Measurements from ENCODE around the gene CRBN. TPM values are rescaled to one million over a fixed set of nuclear protein-coding genes. Genes with fewer than 3 reads are reported as not detected.

Gene CRBN
- total and polyA plus RNA-seq, 9 of the 15 experiments (the other 6 are each of a cell fraction or from before 2014, with no cell fraction given), result 40.8 to 331 (median 57.4) TPM

DNA sequence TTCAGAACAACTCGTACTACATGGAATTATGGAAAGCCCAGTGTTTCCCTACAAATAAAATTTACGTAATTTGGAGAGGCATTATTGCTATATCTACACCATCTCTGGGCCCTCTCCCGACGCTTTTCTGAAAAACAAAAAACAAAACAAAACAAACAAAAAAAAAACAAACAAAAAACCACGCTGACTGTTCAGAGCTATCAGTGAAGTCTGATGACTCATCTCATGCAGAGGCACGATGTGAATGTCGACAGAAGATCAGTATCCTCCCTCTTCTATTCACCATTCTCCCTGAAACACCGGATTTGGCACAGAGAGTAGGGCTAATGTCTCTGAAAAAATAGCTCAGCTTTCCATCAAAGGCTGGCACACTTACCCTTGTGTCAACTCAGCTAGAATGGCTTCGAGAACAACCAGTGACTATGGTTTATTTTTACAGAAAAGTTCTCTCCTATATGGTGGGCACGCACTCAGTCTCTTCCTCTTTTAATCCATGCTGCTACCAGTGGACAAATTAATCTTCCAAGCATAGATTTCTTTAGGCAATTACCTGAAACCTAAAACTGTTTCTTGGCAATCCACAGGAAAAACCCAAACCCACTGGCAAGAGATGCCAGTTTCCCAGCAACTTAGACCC lies 1.5 kb downstream of the CRBN start (continued):
- TF ChIP-seq SMARCB1 (IDR thresholded peaks at IDR 0.05; ENCODE audit: insufficient read length, low read depth), result no peak
- no peak for TF ChIP-seq TAF15 (IDR thresholded peaks at IDR 0.05; ENCODE audit: low read depth, low read length)
- TF ChIP-seq SMARCE1 (IDR thresholded peaks at IDR 0.05), result peak; percentile 67
- TF ChIP-seq, protein P1, sequence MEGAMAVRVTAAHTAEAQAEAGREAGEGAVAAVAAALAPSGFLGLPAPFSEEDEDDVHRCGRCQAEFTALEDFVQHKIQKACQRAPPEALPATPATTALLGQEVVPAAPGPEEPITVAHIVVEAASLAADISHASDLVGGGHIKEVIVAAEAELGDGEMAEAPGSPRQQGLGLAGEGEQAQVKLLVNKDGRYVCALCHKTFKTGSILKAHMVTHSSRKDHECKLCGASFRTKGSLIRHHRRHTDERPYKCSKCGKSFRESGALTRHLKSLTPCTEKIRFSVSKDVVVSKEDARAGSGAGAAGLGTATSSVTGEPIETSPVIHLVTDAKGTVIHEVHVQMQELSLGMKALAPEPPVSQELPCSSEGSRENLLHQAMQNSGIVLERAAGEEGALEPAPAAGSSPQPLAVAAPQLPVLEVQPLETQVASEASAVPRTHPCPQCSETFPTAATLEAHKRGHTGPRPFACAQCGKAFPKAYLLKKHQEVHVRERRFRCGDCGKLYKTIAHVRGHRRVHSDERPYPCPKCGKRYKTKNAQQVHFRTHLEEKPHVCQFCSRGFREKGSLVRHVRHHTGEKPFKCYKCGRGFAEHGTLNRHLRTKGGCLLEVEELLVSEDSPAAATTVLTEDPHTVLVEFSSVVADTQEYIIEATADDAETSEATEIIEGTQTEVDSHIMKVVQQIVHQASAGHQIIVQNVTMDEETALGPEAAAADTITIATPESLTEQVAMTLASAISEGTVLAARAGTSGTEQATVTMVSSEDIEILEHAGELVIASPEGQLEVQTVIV (CRISPR knock-in tag; IDR thresholded peaks at IDR 0.05; ENCODE audit: borderline replicate concordance), result no peak
- TF ChIP-seq ZNF717 (CRISPR knock-in tag; IDR thresholded peaks at IDR 0.05), result no peak
- no peak for TF ChIP-seq HIVEP1 (CRISPR knock-in tag; IDR thresholded peaks at IDR 0.05)
- no peak for TF ChIP-seq SMAD2 (IDR thresholded peaks at IDR 0.05; ENCODE audit: low read depth, low read length)
- TF ChIP-seq FOS (IDR thresholded peaks at IDR 0.05; ENCODE audit: extremely low read depth, insufficient read length), result peak; percentile 52
- peak; percentile 25; the same call in 1 of the 2 replicates for TF ChIP-seq EHMT2 (IDR thresholded peaks at IDR 0.05)
- TF ChIP-seq FOSL1 (tag; conservative IDR thresholded peaks at IDR 0.05), result peak; percentile 95
- TF ChIP-seq ZZZ3 (IDR thresholded peaks at IDR 0.05), result no peak
- TF ChIP-seq SMARCC2 (IDR thresholded peaks at IDR 0.05; ENCODE audit: low read depth), result no peak
- no peak for TF ChIP-seq NCOR1 (IDR thresholded peaks at IDR 0.05)
- no peak for TF ChIP-seq NR4A1 (CRISPR knock-in tag; IDR thresholded peaks at IDR 0.05)
- TF ChIP-seq NR4A1 (tag; IDR thresholded peaks at IDR 0.05), result no peak
- TF ChIP-seq, protein P2, sequence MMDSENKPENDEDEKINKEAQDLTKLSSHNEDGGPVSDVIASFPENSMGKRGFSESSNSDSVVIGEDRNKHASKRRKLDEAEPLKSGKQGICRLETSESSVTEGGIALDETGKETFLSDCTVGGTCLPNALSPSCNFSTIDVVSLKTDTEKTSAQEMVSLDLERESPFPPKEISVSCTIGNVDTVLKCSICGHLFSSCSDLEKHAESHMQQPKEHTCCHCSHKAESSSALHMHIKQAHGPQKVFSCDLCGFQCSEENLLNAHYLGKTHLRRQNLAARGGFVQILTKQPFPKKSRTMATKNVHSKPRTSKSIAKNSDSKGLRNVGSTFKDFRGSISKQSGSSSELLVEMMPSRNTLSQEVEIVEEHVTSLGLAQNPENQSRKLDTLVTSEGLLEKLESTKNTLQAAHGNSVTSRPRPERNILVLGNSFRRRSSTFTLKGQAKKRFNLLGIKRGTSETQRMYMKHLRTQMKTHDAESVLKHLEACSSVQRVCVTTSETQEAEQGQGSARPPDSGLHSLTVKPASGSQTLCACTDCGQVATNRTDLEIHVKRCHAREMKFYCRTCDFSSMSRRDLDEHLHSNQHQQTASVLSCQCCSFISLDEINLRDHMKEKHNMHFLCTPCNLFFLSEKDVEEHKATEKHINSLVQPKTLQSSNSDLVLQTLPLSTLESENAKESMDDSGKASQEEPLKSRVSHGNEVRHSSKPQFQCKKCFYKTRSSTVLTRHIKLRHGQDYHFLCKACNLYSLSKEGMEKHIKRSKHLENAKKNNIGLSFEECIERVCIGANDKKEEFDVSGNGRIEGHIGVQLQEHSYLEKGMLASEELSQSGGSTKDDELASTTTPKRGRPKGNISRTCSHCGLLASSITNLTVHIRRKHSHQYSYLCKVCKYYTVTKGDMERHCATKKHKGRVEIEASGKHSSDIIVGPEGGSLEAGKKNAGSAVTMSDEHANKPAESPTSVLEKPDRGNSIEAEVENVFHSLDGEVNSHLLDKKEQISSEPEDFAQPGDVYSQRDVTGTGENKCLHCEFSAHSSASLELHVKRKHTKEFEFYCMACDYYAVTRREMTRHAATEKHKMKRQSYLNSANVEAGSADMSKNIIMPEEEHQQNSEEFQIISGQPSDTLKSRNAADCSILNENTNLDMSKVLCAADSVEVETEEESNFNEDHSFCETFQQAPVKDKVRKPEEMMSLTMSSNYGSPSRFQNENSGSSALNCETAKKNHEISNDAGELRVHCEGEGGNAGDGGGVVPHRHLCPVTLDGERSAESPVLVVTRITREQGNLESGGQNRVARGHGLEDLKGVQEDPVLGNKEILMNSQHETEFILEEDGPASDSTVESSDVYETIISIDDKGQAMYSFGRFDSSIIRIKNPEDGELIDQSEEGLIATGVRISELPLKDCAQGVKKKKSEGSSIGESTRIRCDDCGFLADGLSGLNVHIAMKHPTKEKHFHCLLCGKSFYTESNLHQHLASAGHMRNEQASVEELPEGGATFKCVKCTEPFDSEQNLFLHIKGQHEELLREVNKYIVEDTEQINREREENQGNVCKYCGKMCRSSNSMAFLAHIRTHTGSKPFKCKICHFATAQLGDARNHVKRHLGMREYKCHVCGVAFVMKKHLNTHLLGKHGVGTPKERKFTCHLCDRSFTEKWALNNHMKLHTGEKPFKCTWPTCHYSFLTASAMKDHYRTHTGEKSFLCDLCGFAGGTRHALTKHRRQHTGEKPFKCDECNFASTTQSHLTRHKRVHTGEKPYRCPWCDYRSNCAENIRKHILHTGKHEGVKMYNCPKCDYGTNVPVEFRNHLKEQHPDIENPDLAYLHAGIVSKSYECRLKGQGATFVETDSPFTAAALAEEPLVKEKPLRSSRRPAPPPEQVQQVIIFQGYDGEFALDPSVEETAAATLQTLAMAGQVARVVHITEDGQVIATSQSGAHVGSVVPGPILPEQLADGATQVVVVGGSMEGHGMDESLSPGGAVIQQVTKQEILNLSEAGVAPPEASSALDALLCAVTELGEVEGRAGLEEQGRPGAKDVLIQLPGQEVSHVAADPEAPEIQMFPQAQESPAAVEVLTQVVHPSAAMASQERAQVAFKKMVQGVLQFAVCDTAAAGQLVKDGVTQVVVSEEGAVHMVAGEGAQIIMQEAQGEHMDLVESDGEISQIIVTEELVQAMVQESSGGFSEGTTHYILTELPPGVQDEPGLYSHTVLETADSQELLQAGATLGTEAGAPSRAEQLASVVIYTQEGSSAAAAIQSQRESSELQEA (IDR thresholded peaks at IDR 0.05; ENCODE audit: low read depth), result no peak
- no peak for TF ChIP-seq POU5F1 (IDR thresholded peaks at IDR 0.05; ENCODE audit: borderline replicate concordance, low read depth, low read length, partially characterized antibody)
- TF ChIP-seq FOXP1 (CRISPR knock-in tag; IDR thresholded peaks at IDR 0.05), result no peak
- TF ChIP-seq EP300 (IDR thresholded peaks at IDR 0.05; ENCODE audit: low read length), result no peak
- TF ChIP-seq POLR2B (IDR thresholded peaks at IDR 0.05; ENCODE audit: low read depth, partially characterized antibody), result no peak

Data from K562 (cell line).